Measurements from ENCODE around the gene CAMP.

Gene CAMP

DNA sequence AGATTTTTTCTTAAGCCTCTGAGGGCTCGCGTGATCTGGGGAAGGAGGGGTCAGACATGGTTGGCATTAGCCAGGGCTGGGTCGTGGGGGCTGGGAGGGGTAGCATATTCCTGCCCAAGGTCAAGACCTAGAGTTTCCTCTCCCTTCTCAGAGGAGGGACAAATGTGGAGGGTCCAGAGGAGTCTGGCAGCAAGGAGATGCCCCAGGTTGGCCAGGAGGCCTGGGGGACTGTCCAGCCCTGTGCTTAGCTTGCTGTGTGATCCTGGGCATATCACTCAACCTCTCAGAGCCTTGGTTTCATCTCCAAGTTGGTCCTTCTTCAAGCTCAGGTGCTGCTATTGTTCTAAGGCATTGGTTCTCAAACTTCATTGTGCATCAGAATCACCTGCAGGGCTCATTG lies 9.1 kb upstream of the CAMP start:
- no peak for DNase-seq (ENCODE audit: low read depth in 1 of 2, low spot score in 1 of 2)

DNA sequence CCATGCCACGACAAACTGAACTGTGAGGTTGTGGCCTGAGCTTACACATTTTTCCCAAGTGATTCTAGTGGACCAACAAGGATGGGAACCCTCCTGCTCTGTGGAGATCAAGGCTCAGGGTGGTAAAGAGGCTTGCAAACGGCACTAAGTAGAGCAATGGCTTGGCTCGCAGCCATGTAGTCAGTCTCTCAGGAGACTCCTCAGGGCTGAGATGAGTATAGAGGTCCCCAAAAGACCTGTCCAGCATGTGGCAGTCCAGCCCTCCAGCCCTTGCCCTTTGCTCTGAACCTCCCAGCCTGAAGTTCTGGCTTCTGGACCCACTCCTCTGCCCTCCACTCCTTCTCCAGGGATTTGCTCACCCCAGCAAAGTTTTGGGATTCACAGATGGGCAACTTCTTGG lies 8.3 kb upstream of the CAMP start:
- no peak for DNase-seq (ENCODE audit: low read depth in 1 of 2, low spot score in 1 of 2)

DNA sequence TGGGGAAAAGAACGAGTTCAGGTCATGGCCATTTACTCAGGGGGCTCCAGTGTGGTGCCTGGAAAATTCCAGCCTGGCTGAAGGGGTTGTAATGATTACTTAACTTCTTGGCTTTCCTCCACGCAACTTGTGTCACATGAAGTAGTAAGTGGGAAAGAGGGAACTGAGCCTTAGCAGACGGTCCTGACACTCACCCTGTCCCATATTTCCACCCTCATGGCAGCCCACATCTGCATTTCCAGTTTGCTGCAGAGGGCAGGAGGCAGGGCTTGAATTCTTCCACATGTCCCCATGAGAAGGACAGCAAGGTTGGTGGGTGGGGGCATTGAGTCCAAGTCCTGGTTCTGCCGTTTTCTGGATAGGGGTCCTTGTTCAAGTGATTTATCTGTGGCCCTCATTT lies 7.8 kb upstream of the CAMP start:
- DNase-seq (ENCODE audit: low read depth in 1 of 2, low spot score in 1 of 2) = no peak

DNA sequence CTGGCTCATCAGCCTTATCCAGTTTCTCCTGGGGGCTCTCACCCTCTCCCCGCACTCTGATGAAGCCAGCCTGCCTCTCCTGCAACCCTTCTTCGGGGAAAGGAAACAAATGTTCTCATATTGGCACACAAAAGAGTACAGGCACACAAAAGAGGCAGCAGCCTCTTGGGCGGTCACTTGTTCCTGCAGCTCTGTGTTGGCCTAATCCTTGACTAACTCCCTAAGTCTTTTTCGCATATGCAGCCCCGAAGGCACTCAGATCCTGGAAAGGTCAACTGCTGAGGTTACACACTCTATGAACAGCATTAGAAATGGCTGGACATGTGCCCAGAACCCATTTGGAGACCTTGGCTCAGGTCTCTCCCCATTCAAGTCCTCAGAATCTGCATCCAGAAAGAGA lies 7.4 kb upstream of the CAMP start:
- DNase-seq (ENCODE audit: low read depth in 1 of 2, low spot score in 1 of 2) = no peak

DNA sequence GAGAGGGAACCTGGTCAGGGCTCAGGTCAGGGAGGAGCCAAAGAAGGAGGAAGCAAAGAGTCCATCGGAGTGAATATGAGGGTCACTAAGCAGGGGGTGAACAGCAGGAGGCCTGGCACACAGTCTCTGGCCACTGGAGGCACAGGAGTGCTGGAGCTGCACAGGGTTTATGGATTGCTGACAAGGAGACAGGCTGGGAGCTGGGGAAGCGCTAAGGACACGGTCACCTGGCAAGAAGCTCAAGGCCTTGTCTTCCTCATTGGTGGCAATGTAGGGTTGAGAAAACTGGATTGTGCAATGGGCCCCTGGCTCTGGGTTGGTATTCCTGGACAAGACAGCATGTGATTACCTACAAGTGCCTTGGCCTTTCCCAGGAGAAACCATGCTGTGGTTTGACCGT lies 5.8 kb upstream of the CAMP start:
- no peak for DNase-seq (ENCODE audit: low read depth in 1 of 2, low spot score in 1 of 2)

DNA sequence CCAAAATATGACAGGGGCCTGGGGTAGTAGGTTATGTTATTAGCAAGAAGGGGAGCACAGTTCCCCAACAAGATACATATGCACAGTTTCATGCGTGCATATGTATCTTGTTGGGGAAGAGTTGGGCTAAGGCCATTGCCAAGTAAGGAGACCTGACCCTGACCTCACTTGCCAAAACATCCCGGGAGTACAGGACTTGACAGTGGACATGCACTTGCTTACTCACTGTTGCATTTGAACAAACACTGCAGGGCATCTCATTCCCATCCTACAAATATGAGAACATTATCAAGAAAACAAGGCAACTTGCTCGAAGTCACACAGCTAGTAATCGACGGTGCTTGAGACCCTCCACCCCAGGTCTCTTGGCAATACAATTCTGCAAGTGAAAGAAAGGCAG lies 4.8 kb upstream of the CAMP start:
- DNase-seq (ENCODE audit: low read depth in 1 of 2, low spot score in 1 of 2) = no peak

DNA sequence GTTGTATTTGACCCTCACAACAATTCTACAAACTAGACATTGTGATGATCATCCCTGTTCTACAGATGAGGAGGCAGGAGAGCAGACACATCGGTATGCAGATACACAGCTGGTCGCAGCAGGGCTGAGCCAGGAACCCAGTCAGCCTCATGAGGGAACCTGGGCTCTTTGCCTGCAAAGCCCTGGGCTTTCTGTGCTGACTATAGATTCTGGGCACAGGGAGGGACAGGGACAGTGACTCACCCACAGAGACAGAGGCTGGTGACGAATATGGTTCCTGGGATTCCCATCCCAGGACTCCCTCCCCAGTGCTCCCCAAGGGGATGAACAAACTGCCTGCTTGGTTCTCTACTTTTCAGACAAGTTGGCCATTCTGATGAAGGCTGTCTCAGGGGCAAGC lies 3.8 kb upstream of the CAMP start:
- no peak for DNase-seq (ENCODE audit: low read depth in 1 of 2, low spot score in 1 of 2)

DNA sequence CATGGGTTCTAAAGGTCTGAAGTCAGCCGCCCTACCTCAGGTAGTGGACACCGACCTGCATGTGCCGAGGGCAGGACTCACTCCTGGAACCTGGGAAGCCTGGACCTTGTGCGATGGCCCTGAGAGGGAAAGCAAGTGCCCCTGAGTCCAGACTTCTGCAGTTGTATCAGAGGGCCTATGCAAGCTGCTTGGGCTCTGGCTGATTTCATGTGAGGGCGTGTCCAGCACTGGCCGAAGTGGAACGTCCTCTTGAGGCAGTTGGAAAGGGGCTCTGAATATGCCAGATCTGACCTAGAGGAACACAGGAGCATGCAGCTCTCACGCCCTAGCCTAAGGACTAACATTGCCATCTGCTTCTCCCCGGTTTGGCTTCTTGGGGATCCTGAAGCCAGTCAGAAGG lies 2.5 kb upstream of the CAMP start:
- no peak for DNase-seq (ENCODE audit: low read depth in 1 of 2, low spot score in 1 of 2)

DNA sequence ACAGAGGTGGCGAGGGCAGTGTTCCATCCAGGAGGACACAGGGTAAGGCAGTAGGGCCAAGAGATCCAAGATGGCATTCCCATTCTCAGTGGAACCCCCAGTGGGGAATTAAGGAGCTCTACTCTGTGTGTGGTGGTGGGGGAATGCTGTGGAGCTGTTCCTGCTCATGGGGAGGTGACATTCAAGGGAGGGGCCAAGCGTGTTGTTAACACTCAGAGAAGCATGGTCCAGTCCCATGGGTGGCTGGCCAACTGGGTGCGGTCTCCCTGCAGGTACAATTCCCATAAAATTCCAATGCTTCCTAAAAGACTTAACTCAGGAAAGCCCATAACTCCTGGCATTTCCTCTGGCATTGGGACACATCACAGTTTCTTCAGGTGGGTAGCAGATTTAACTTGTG lies 2.3 kb downstream of the CAMP start:
- no peak for DNase-seq (ENCODE audit: low read depth in 1 of 2, low spot score in 1 of 2)

DNA sequence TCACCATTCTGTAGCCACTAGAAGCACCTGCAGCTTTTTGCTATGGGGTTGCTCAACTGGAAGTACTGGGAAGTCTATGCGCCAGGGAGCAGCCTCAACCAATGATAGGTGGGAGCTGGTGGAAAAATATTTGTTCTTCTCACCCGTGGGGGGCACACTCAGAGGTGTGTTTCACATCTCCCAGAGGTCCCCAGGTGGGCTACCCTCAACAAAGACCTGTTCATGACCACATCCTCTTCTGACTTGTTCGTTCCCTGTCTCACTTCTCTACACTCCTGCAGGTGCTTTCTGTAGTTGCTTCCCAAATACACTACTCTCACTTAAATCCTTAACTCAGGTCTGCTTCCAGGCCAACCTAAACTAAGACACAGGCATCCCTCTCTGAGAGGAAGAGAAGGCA lies 3.6 kb downstream of the CAMP start:
- no peak for DNase-seq (ENCODE audit: low read depth in 1 of 2, low spot score in 1 of 2)

DNA sequence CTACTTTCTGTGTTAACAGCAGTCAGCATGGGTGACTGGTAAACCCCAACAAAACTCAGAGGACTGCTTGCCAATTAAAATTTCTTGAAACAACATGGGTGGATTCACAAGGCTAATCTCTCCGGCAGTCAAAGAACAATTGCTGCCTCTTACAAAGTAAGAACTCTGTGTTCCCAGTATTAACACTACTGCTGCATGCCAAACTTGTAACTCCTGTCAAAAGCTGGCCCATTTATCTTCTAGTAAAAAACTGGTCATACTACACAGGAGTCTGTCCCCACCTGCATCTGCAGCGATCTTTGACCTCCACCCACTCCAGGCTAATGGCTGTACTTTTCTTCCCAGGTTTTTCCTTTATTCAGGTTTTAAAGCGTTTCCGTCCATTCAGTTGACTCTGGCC lies 8.9 kb downstream of the CAMP start:
- no peak for DNase-seq (ENCODE audit: low read depth in 1 of 2, low spot score in 1 of 2)

DNA sequence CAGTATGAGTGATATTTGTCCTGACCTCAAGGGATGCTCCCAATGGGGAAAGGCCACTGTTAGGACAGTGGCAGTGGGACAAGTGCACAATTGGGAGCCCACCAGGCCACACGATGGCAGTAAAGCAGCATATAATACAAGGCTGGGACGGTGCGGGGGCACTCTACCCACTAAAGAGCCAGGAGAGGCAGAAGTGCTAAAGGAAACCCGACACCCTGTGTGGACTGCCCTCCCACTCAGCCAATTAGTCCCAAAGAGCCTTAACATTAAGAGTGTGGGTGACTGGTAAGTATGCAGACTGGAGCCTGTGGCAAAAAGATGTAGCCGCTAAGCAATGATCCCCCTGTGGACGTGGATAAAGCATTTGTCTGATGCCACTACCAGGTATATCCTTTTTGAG lies 9.4 kb downstream of the CAMP start:
- peak in 1 of 2 donors; percentile 25 for DNase-seq (ENCODE audit: low read depth in 1 of 2, low spot score in 1 of 2)

DNA sequence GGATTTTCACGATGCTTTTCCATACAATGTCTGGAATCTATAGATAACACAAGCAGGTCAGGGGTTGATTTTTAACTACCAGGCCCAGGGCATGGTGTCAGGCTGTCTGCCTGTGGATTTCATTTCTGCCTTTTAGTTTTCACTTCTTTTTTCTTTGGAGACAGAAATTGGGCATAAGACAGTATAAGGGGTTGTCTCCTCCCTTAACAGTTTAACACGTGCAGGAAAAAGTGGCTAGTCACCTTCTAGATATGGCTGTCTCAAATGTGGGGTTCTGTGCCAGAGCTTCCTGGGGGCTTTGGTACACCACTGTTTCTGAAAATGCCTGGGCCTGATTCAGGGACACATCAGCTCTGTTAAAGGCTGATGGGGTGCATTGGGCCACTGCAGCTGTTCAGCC lies 10.2 kb downstream of the CAMP start:
- no peak for DNase-seq (ENCODE audit: low read depth in 1 of 2, low spot score in 1 of 2)

DNA sequence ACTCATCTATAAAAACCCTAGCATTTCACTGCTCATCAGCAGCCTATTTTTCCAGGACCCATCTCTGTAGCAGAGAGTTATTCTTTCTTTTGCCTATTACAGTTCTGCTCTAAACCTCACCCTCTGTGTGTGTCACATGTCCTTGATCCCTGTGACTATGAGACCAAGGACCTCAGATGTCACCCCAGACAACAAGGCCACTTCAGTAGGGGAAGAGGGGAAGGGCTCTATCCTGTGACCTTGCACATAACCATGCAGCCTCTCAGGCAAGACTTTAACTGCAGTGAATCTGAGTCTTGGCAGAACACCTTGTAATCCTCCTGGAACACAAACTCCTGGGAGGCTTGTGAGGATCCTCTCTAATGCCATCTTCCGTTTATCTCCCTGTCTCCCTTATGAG lies 13.2 kb downstream of the CAMP start:
- DNase-seq (ENCODE audit: low read depth in 1 of 2, low spot score in 1 of 2) = no peak

DNA sequence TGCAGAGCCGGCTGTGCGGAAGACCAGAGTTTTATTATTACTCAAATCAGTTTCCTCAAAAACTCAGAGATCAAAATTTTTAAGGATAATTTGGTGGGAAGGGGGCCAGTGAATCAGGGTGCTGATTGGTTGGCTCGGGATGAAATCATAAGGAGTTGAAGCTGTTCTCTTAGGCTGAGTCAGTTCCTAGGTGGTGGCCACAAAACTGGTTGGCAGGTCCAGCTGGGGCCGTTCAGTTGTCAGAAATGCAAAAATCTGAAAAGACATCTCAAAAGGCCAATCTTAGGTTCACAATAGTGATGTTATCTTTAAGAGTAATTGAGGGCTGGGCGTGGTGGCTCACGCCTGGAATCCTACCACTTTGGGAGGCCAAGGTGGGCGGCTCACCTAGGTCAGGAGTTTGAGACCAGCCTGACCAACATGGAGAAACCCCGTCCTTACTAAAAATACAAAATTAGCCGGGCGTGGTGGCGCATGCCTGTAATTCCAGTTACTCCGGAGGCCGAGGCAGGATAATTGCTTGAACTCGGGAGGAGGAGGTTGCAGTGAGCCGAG lies 15.3 kb downstream of the CAMP start:
- no peak for DNase-seq (ENCODE audit: low read depth in 1 of 2, low spot score in 1 of 2)

DNA sequence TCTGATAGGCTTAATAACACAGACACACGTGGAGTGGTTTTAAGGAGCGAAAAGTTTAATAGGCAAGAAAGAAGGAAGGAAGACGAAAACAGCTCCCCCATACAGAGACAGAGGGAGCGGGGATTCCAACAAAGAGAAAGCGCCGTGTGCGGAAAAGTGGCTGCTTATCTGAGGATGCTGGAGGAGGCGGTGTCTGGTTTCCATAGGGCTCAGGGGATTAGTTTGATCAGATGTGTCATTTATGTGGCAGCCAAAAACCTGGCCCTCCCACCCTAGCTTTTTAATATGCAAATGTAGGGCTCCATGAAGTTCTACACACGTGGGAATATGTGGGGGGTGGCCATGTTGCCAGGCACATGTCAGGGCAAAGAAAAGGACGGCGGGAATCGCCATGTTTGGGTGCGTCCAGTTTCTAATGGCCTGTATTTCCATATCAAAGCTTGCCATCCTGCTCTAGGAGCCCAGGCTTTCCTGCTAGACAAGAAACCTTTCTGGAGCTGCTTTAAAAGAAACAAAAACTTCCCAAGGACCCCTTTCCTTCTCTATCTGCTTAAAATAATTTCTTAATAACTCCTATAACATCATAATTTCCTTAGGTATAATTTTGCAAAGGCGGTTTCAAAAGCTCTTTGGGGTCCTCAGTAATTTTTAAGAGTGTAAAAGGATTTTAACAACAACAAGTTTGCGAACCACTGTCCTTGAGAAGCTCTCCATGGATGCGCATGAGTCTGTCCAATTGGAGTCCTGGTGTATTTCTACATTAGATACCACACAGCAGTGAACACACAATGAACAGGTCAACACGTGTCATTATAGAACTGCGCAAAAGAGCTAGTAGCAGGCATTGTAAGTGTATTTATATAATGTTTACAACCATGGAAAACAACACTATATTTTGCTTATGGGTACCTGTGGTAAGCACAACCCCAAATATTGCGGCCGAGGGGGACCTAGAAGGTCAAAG lies 17.0 kb downstream of the CAMP start:
- no peak for DNase-seq (ENCODE audit: low read depth in 1 of 2, low spot score in 1 of 2)

DNA sequence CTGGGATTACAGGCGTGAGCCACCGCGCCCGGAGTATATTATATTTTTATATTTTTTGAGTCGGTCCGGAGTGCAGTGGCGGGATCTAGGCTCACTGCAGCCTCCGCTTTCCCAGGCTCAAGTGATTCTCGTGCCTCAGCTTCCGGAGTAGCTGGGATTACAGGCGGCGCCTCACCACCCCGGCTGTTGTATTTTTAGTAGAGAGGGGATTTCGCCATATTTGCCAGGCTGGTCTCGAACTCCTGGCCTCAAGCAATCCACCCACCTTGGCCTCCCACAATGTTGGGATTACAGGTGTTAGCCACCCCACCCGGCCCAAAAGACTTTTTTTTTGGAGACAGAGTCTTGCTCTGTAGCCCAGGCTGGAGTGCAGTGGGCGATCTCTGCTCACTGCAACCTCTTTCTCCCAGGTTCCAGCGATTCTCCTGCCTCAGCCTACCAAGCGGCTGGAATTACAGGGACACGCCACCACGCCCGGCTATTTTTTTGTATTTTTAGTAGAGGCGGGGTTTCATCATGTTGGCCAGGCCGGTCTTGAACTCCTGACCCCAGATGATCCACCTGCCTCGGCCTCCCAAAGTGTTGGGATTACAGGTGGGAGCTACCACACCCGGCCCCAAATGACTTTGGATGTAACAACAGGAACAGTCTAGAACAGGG lies 18.6 kb downstream of the CAMP start:
- no peak for DNase-seq (ENCODE audit: low read depth in 1 of 2, low spot score in 1 of 2)

DNA sequence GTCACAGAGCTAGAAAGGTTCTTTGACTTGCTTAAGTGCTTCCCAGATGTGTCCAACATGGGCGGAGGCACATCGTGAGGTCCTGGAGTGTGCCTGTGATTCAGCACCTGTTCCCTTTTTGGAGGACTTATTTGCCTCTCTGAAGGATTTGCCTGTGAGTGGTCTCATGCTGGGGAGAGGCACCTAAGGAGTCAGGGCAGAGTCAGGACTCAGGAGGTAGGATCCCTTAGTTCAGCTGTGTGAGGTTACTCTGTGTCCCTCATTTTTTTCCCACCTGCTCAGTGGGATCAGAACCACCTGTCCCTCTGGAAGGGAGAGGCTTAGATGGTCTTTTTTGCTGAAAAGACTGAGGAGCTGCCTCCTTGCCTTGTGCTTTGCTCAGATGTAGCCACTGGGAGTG lies 20.6 kb downstream of the CAMP start:
- DNase-seq (ENCODE audit: low read depth in 1 of 2, low spot score in 1 of 2) = no peak

DNA sequence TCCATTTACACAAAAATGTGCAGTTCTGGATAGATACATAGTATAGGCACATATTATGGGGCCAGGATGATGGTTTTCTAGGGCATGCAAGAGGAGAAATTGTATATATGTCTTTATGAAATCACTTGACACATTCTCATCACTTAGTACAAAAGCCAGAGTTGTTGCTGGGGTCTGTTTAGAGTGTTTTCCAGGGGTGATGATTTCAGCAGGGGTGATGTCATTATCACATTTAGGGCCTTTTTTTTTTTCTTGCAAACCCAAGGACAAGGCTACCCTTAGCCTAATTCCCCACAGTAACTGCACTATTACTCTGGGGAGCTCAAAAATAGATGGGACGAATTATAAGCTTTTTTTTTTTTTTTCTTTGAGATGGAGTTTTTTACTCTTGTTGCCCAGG lies 21.2 kb downstream of the CAMP start:
- no peak for DNase-seq (ENCODE audit: low read depth in 1 of 2, low spot score in 1 of 2)

DNA sequence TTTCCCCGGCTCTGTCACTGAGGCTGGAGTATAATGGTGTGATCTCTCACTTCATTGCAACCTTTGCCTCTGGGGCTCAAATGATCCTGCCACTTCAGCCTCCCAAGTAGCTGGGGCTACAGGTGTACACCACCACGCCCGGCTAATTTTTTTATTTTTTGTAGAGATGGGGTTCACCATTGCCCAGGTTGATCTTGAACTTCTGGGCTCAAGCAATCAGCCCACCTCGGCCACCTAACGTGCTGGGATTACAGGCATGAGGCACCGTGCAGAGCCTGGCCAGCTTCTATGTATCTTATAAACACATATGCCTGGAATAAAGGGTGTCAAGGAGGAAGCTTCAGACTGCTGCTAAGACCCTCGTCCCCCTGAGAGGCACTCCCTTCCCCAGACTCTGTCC lies 21.8 kb downstream of the CAMP start:
- DNase-seq (ENCODE audit: low read depth in 1 of 2, low spot score in 1 of 2) = no peak

DNA sequence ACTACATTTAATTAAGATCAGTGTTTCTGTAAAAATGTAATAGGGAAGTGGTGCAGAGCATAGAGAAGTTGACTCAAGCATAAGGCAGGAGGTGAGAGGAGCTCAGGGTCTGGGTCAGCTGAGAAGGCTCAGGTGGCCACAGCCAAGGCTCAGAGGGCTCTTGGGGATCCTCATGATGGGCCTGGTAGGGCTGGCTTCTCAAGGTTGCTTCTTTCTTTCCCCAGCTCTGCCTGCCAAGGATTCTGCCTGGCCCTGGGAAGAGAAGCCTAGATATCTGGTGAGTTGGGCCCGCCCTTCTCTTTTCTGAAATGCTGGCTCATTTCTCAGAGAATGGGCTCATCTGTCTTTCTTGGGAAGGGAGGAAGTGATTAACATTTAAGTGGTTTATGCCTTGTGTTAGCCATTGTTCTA lies 24.1 kb downstream of the CAMP start:
- DNase-seq (ENCODE audit: low read depth in 1 of 2, low spot score in 1 of 2) = no peak

DNA sequence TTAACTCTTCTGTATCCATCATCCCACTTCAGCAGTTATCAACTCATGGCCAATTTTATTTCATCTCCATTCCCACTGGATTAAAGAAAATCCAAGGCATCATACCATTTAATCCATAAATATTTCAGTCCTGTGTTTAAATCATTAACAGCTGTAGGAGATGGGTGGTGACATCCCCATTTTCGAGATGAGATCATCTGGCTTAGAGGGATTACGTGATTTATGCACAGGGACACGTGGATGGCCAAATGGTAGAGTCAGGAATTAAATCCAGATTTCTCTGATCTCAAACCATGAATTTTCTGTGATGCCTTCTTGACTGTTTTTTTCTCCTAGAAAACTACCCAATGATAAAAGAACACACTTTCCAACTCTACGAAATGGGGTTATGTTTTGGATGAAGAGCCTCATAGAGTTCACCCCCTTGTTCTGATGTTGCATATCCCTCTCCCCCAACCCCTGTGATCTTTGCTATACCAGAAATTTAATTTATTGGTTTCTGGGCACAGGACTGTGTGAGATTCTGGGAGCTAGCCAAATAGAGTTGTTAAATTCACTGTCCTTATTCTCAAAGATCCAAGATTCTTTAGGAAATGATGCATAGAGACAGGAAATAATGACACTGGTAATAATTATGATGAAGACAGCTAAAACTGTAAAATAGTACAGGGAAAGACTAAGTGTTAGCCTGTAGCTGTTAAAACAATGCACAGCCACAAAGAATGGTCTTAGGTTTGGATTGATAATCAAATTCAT lies 25.0 kb downstream of the CAMP start:
- no peak for DNase-seq (ENCODE audit: low read depth in 1 of 2, low spot score in 1 of 2)
